CD4-positive, alpha-beta T cell treated with Interleukin-6 at 100 ng/mL for 8 hours (primary cell): ENCODE data around the gene GLMP.
A peak's percentile ranks its signal among the peaks of the same experiment; 100 is the strongest.
"Not testable (repeated sequence)": the region's sequence is repeated elsewhere in the genome, so short reads cannot be mapped to it uniquely, and the experiment has no call there.

Source experiments
- DNase-seq: peaks from one replicate; pipeline ENCODE4 v3.0.0-alpha.2; 2020; ENCODE audit warnings: mixed read lengths, low spot score

GLMP gene

DNA sequence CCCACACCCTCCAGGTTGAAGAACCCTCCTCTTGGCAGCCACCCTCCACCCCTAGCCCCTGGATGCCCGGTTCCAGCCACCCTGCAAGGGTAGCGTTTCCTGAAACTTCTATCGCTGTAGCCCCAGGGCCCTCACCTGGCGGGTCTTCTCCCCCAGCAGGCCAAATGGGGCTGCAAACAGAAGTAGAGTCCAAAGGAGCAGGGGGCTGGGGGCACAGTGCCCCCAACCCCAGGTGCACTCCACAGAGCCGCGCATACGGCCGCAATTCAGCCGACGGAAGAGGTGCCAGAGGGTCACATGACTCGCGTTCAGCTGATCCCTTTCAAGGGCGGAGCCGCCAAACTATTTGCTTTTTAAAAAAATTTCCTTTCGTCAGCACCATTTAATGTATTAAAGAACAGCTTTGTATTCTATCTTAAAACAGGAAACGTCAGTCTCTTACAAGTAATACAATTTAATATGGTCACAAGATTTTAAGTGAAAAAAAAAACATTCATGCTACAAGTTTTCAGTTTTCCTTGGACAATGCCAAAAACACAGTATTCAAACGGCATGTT lies at the start of gene GLMP:
Gene GLMP, minus strand, starts transcription at position 289 of the 557 bp plus-strand sequence. Its CDS starts 34 bp downstream, at position 255.
- DNase-seq, result peak; percentile 59

GRCh38 chr1:156344409-156344808 lies 48.9 kb upstream of the GLMP start:
- no peak for DNase-seq

- no peak for DNase-seq
Measured at GRCh38 chr1:156342166-156342955, 46.9 kb upstream of the GLMP start.

GRCh38 chr1:156338180-156338976 lies 42.9 kb upstream of the GLMP start, which contains the start of the genes CCT3 and TSACC:
Gene CCT3 (minus strand): TSS chr1:156338292. CDS start chr1:156338184, 108 bp downstream.
Gene TSACC (plus strand): TSS chr1:156338526. CDS start chr1:156339758, 1,232 bp downstream.
- DNase-seq, result peak; percentile 99

DNA sequence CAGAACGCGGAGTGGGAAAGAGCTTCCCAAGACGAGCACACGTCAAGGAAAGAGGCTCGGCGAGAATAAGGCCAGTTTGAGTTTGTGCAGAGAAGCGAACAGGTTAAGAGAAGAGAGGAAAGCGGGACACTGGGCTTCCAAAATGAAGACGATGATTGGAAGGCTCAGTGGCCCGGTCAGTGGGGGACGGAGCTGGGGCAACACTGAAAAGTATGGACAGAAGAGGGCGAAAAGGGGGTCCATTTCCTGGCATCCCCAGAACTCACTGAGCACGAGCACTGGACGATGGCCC lies 42.4 kb upstream of the GLMP start:
- no peak for DNase-seq

DNA sequence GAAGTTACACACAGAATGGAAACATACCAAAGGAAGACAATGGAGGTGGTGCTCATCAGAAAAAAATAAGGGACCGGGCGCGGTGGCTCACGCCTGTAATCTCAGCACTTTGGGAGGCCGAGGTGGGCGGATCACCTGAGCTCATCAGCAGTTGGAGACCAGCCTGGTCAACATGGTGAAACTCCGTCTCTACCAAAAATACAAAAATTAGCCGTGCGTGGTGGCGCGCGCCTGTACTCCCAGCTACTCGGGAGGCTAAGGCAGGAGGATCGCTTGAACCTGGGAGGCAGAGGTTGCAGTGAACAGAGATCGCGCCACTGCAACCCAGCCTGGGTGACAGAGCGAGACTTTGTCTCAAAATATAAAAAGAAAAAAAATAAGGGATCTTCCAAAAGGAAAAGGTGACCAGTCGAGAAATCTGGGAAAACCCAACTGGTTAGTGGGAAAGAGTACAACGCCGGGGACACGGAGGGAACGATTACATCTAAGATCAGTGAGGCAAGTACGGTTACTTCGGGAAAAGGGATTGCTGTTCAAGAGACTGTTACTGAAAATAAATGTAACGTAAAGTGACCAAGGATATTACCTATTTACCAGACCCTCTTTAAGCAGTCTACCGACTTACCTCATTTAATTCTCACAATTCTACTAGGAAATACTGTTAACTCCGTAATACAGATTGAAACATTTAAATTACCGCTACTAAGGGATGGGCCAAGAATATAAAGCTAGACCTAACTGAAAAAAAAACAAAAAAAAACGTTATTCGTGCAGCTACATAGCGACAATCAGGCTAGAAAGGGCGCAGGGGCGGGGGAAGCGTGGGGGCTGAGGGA lies 41.8 kb upstream of the GLMP start:
- DNase-seq, result no peak

DNA sequence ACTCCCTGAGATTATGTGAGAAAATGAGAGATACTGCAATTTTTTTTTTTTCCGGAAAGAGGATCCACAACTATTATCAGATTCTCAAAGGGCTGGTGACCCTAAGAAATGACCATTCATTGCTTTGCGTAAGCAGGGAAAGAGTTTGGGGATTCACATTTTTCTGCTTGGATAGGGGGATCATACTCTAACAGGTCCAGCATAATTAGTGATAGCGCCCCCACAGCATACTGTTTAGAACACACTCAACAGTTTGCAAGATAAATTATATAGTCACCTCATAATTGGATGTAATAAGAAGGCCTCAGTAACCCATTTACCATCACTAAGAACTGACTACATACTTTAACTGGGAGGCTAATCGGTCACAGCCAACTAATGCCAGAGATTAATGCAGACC lies 40.8 kb upstream of the GLMP start:
- DNase-seq, result no peak

DNA sequence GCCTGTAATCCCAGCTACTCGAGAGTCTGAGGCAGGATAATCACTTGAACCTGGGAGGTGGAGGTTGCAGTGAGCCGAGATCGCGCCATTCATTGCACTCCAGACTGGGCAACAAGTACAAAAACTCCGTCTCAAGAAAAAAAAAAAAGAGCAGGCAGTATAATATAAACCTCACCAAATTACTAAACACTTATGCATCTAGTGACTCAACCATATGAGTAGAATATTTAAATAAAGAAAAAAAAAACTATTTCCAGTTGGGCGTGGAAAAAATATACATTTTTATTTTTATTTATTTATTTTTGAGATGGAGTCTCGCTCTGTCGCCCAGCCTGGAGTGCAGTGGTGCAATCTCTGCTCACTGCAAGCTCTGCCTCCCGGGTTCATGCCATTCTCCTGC lies 27.7 kb upstream of the GLMP start:
- not testable (repeated sequence) for DNase-seq

- DNase-seq, result no peak
Measured at GRCh38 chr1:156320560-156320959, 25.1 kb upstream of the GLMP start.

GRCh38 chr1:156319664-156320063 lies 24.2 kb upstream of the GLMP start:
- no peak for DNase-seq

DNA sequence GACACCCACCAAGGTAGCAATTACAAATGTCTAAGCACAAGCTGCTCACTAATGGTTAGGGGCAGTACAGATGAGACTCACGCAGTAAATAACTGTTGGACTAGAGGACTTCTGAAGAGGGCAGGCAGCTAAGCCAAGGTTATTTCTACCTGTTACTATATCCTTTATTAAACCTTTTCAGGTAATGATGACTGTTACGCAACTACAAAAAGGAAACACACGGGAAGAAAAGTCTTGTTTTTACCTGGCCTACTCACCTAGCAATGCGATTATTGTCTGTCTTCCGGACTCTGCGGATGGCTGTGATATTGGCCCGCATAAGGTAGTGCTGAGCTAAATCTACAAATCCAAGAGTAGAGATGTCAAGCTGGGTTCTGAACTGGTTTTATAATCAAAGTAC lies 21.4 kb upstream of the GLMP start:
- no peak for DNase-seq

DNA sequence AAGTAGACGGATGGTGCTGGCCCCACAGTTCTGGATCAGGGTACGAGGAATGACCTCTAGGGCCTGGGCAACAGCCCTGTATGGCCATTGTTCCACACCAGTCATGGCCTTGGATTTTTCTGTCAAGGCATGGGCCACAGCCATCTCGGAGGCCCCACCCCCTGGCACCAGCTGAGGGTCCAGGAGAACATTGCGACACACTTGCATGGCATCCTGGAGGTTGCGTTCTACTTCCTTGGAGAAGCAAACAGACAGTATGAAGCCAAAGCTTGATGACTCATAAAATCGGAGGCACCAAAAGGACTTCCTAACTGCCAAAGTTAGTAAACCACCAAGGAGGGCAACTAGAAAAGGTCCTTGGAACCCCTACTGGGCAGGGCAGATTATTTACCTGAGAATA lies 15.5 kb upstream of the GLMP start:
- DNase-seq, result no peak

DNA sequence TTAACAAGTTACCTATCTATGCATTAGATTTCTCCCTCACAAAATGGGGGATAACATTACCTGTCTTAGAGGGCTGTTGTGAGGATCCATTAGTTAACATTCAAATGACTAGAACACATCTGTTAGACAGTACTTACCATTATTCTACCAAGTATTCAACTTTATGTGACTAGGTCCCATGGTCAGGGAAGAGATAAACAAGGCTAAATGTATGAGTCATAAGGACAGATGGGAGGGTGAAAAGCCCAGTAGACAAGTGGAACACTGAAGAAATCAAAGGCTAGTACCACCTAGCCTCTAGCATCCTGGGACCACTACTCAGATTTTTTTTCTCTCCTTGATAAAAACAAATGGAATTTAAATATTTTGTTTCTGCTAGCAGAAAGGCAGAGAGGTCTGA lies 12.6 kb upstream of the GLMP start:
- DNase-seq, result no peak

- no peak for DNase-seq
Measured at GRCh38 chr1:156305215-156305614, 9.7 kb upstream of the GLMP start.

DNA sequence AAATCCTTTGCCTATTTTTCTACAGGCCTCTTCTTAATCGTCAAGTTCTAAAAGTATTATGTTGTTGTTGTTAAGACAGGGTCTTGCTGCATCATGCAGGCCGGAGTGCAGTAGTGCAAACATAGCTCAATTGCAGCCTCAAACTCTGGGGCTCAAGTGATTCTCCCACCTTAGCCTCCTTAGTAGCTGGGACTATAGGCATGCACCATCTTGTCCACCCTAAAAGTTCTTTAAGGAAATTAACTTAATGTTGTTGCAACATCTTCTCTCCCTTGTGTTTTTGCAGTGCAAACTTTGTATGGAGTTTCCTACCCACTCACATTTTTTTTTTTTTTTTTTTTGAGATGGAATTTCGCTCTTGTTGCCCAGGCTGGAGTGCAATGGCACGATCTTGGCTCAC lies 7.8 kb upstream of the GLMP start:
- DNase-seq, result no peak

- DNase-seq, result no peak
Measured at GRCh38 chr1:156298852-156299357, 3.4 kb upstream of the GLMP start, which contains the start of gene VHLL. Gene VHLL (minus strand): TSS chr1:156299307. CDS start chr1:156299189, 118 bp downstream.

- no peak for DNase-seq
Measured at GRCh38 chr1:156293895-156294294, 1.6 kb downstream of the GLMP start.

- no peak for DNase-seq
Measured at GRCh38 chr1:156293098-156293434, 2.4 kb downstream of the GLMP start.

GRCh38 chr1:156291226-156292061 lies 4.0 kb downstream of the GLMP start:
- DNase-seq, result no peak

GRCh38 chr1:156289857-156290256 lies 5.6 kb downstream of the GLMP start:
- DNase-seq, result no peak

DNA sequence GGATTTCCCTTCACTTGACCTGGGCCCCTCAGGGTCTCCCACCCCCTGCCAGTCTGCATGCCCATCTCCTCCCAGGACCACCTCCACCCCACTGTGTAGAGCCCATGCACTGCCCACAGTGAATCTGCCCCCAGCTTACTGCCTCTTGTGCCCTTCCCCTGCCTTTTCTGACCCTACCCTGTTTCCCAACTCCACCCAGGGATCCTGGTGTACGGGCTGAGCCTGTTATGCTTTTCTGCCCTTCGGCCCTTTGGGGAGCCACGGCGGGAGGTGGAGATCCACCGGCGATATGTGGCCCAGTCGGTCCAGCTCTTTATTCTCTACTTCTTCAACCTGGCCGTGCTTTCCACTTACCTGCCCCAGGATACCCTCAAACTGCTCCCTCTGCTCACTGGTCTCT lies 9.4 kb downstream of the GLMP start:
- DNase-seq, result no peak
